GM23338 (cell line): ENCODE data around the gene DIP2B. TPM values are rescaled to one million over a fixed set of nuclear protein-coding genes. Genes with fewer than 3 reads are reported as not detected.

Source experiments
- ATAC-seq: fragments of 200-7000 bp; cut with Tn5 transposase; 3 replicates; pipeline ENCODE4 v1.9.1; 2020
- DNase-seq: peaks from one replicate; pipeline ENCODE4 v3.0.0-alpha.2; 2015; ENCODE audit warnings: low spot score
- H2AFZ ChIP-seq: fragments of 200-600 bp; sonication (generic); 2 replicates; pipeline ENCODE4 v1.8.0; 2016; ENCODE audit warnings: antibody characterized with exemption, mild to moderate bottlenecking, moderate library complexity
- H3F3A ChIP-seq: fragments of 200-600 bp; sonication (generic); replicated peaks from 2 replicates; pipeline ENCODE4 v1.8.0; 2017; ENCODE audit warnings: antibody characterized with exemption, mixed run types, low read depth
- H3K27ac ChIP-seq: fragments of 200-600 bp; sonication (generic); 2 replicates; pipeline ENCODE4 v1.6.1; 2016; ENCODE audit warnings: low read depth
- H3K27me3 ChIP-seq: fragments of 200-600 bp; sonication (generic); 2 replicates; pipeline ENCODE4 v1.8.0; 2016; ENCODE audit warnings: mild to moderate bottlenecking, mixed run types, moderate library complexity; ENCODE audit not compliant: insufficient read depth
- H3K36me3 ChIP-seq: fragments of 200-600 bp; sonication (generic); 2 replicates; pipeline ENCODE4 v1.8.0; 2016; ENCODE audit warnings: mild to moderate bottlenecking; ENCODE audit not compliant: insufficient read depth
- H3K4me1 ChIP-seq: fragments of 200-600 bp; sonication (generic); 2 replicates; pipeline ENCODE4 v1.8.0; 2016; ENCODE audit warnings: mild to moderate bottlenecking, moderate library complexity; ENCODE audit not compliant: insufficient read depth
- H3K4me2 ChIP-seq: fragments of 200-600 bp; sonication (generic); 2 replicates; pipeline ENCODE4 v1.7.1; 2017; ENCODE audit warnings: mixed run types
- H3K4me3 ChIP-seq: fragments of 200-600 bp; sonication (generic); 2 replicates; pipeline ENCODE4 v1.6.1; 2016; ENCODE audit warnings: mixed run types
- H3K79me2 ChIP-seq: fragments of 200-600 bp; sonication (generic); replicated peaks from 2 replicates; pipeline ENCODE4 v1.8.0; 2017; ENCODE audit warnings: mild to moderate bottlenecking; ENCODE audit not compliant: insufficient read depth
- H3K9me2 ChIP-seq: fragments of 200-600 bp; sonication (generic); 2 replicates; pipeline ENCODE4 v1.8.0; 2017; ENCODE audit not compliant: insufficient read depth
- H4K20me1 ChIP-seq: fragments of 200-600 bp; sonication (generic); replicated peaks from 2 replicates; pipeline ENCODE4 v1.8.0; 2017; ENCODE audit warnings: mild to moderate bottlenecking; ENCODE audit not compliant: insufficient read depth
- H3K27ac Mint-ChIP-seq: 2 replicates; pipeline ENCODE4 v1.8.0; 2020; ENCODE audit warnings: inconsistent platforms, mild to moderate bottlenecking, moderate library complexity, mixed read lengths
- H3K27me3 Mint-ChIP-seq: 3 replicates; pipeline ENCODE4 v1.8.0; 2022; ENCODE audit warnings: low read depth, mild to moderate bottlenecking, moderate library complexity, mixed read lengths, inconsistent platforms; ENCODE audit not compliant: insufficient read depth, poor library complexity
- H3K36me3 Mint-ChIP-seq: 3 replicates; pipeline ENCODE4 v1.8.0; 2021; ENCODE audit warnings: low read depth, mild to moderate bottlenecking, inconsistent platforms, moderate library complexity, mixed read lengths
- H3K4me1 Mint-ChIP-seq: 3 replicates; pipeline ENCODE4 v1.8.0; 2020; ENCODE audit warnings: mild to moderate bottlenecking, inconsistent platforms, mixed read lengths
- H3K4me3 Mint-ChIP-seq: 3 replicates; pipeline ENCODE4 v1.8.0; 2021; ENCODE audit warnings: moderate library complexity, mild to moderate bottlenecking, inconsistent platforms, mixed read lengths
- H3K9me3 Mint-ChIP-seq: 3 replicates; pipeline ENCODE4 v1.8.0; 2020; ENCODE audit warnings: moderate library complexity, mild to moderate bottlenecking, inconsistent platforms, mixed read lengths
- CTCF ChIP-seq, 2 experiments: fragments of 200-600 bp in 1 of 2; sonication (generic) in 1 of 2; conservative IDR thresholded peaks; 2 replicates each; pipeline versions ENCODE4 v1.5.1 to v1.6.1; 2016 to 2017; ENCODE audit warnings: antibody characterized with exemption in 2 of 2, low read depth in 2 of 2, mild to moderate bottlenecking in 2 of 2, moderate library complexity in 1 of 2
- ETS1 ChIP-seq: IDR thresholded peaks from 2 replicates; pipeline ENCODE4 v1.6.1; 2016; ENCODE audit warnings: antibody characterized with exemption
- EZH2phosphoT487 ChIP-seq: fragments of 200-600 bp; sonication (generic); IDR thresholded peaks from one replicate; pipeline ENCODE4 v1.8.1; 2018; ENCODE audit warnings: antibody characterized with exemption; ENCODE audit not compliant: unreplicated experiment
- JUNB ChIP-seq: IDR thresholded peaks from one replicate; pipeline ENCODE4 v1.6.1; 2016; ENCODE audit warnings: antibody characterized with exemption; ENCODE audit not compliant: unreplicated experiment
- POLR2AphosphoS5 ChIP-seq: IDR thresholded peaks from 2 replicates; pipeline ENCODE4 v1.6.1; 2016; ENCODE audit warnings: antibody characterized with exemption, low read depth
- REST ChIP-seq: IDR thresholded peaks from one replicate; pipeline ENCODE4 v1.6.1; 2018; ENCODE audit warnings: antibody characterized with exemption; ENCODE audit not compliant: unreplicated experiment
- STAT1 ChIP-seq: IDR thresholded peaks from one replicate; pipeline ENCODE4 v1.6.1; 2016; ENCODE audit warnings: antibody characterized with exemption; ENCODE audit not compliant: unreplicated experiment
- ZNF331 ChIP-seq: fragments of 250-450 bp; sonication (Bioruptor Pico); IDR thresholded peaks from 2 replicates; pipeline ENCODE4 v1.5.0; 2020; ENCODE audit warnings: low read depth, mild to moderate bottlenecking, moderate library complexity
- ZNF462 ChIP-seq: fragments of 250-450 bp; sonication (Bioruptor Pico); IDR thresholded peaks from 2 replicates; pipeline ENCODE4 v1.5.0; 2020; ENCODE audit warnings: mild to moderate bottlenecking, moderate library complexity
- polyA plus RNA-seq: library from polyadenylated mRNA; unstranded; fragments of >200 nt; fragmentation: Nextera tagmentation; extraction: Ambion mirVana; gene quantifications from 2 replicates; pipeline ENCODE4 v1.2.1, GENCODE V29; 2016
- total RNA-seq: library from RNA; depleted of rRNA; stranded (reverse); fragments of >200 nt; shearing (Covaris generic); gene quantifications from 2 replicates; pipeline ENCODE4 v1.2.3, GENCODE V29; 2014

The DIP2B gene
- total and polyA plus RNA-seq, 2 experiments from 2014 or later, result 8.0 to 36.4 TPM

GRCh38 chr12:50584135-50584534 lies 79.3 kb downstream of the DIP2B start:
- Mint-ChIP-seq H3K27me3 (no peaks in the 10 kb centered on the region), H3K4me1 (peaks cover 19% of the 10 kb centered on the region), H3K36me3 (no peaks in the 10 kb centered on the region), H3K27ac (no peak overlapping the region), H3K4me3 (no peak overlapping the region), H3K9me3 (no peaks in the 10 kb centered on the region)
- H3K4me2 ChIP-seq, result no peak overlapping the region
- TF ChIP-seq JUNB, result no peak
- no peak for TF ChIP-seq CTCF (conservative IDR thresholded peaks at IDR 0.05; ENCODE audit: low read depth in 2 of 2)
- no peak for TF ChIP-seq ZNF331 (CRISPR knock-in tag)
- TF ChIP-seq ETS1, result no peak
- TF ChIP-seq POLR2AphosphoS5, result no peak
- no peak for TF ChIP-seq STAT1
- no peak for TF ChIP-seq EZH2phosphoT487
- TF ChIP-seq ZNF462 (CRISPR knock-in tag), result no peak
- TF ChIP-seq REST, result no peak
- no peak overlapping the region for H3K4me3 ChIP-seq
- no peaks in the 10 kb centered on the region for H3F3A ChIP-seq
- DNase-seq (no peak), ATAC-seq (no peak)
- no peaks in the 10 kb centered on the region for H3K9me2 ChIP-seq
- H3K36me3 ChIP-seq, result no peaks in the 10 kb centered on the region; the same call in 1 of the 2 replicates
- no peaks in the 10 kb centered on the region for H3K27me3 ChIP-seq
- H4K20me1 ChIP-seq, result peaks cover 10% of the 10 kb centered on the region; the same call in 1 of the 2 replicates
- H3K79me2 ChIP-seq, result peaks cover 79% of the 10 kb centered on the region
- no peak overlapping the region for H3K27ac ChIP-seq
- peaks cover 30% of the 10 kb centered on the region for H3K4me1 ChIP-seq
- no peak overlapping the region for H2AFZ ChIP-seq
